Head of caudate nucleus (tissue), 42 donors: ENCODE measurements around the gene RNPEPL1.
"Not testable (repeated sequence)": the region's sequence is repeated elsewhere in the genome, so short reads cannot be mapped to it uniquely, and the experiment has no call there.

ENCODE experiments used
- DNase-seq, 42 donors: peaks; one replicate each; pipeline versions ENCODE4 v3.0.0 to v3.0.0-alpha.2; 2020 to 2021; ENCODE audit warnings: mixed read lengths in 7 of 42
- intact Hi-C: fragments of 100-400 bp; cut with DNase I; formaldehyde crosslinking; loops from one replicate; pipeline ENCODE4 v1.15.0; 2022

Gene RNPEPL1, protein sequence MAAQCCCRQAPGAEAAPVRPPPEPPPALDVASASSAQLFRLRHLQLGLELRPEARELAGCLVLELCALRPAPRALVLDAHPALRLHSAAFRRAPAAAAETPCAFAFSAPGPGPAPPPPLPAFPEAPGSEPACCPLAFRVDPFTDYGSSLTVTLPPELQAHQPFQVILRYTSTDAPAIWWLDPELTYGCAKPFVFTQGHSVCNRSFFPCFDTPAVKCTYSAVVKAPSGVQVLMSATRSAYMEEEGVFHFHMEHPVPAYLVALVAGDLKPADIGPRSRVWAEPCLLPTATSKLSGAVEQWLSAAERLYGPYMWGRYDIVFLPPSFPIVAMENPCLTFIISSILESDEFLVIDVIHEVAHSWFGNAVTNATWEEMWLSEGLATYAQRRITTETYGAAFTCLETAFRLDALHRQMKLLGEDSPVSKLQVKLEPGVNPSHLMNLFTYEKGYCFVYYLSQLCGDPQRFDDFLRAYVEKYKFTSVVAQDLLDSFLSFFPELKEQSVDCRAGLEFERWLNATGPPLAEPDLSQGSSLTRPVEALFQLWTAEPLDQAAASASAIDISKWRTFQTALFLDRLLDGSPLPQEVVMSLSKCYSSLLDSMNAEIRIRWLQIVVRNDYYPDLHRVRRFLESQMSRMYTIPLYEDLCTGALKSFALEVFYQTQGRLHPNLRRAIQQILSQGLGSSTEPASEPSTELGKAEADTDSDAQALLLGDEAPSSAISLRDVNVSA

GRCh38 chr2:240567872-240568677, at the start of gene RNPEPL1:
TSS of gene RNPEPL1 (plus strand) at chr2:240568484. CDS start at chr2:240568587, 103 bp downstream.
- intact Hi-C loops: no loop called here
- peak in 34 of 42 donors; percentile 1 to 71 (median 48) for DNase-seq

GRCh38 chr2:240518981-240519380, 49.3 kb upstream of the RNPEPL1 start:
- peak in 1 of 42 donors; percentile 3 for DNase-seq
- intact Hi-C loops: no loop called here

DNA sequence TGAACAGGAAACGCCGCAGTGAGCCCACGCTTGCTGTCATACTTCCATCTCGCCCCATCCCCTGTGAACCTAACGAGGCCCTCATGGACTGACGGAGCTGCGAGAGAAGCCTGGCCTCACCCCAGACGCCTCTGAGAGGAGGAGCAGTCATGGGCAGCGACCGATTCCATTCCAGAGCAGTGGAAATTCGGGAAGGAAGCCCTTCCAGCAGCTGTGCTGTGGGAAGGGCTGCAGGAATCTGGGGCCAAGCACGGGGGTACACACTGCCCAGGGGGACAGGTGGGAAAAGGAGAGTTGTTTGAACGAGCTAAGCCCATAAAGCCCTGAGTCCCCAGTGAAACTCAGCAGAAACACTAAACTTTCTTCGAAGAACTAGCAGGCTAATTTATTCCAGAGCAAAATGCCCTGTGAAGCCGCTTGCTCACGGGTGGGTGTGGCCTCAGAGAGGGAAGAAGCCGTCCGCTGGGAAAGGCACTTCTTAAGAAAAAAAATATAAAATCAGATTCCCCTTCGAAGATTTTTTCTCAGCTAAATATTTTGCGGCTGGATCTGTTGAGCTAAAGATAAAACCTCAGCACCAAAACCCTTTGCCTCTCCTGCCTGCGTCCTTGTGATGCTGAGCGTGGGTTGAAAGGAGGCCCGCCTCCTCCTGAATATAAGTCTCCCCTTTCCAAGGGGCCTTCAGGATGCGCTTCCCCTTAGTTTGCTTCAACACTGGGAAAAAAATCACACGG, 48.7 kb upstream of the RNPEPL1 start:
- DNase-seq: peak in 5 of 42 donors; percentile 14 to 31 (median 20)

GRCh38 chr2:240520130-240520973, 47.9 kb upstream of the RNPEPL1 start:
- DNase-seq: peak in 5 of 42 donors; percentile 8 to 33 (median 28)
- intact Hi-C loops: no loop called here

More for the DNA sequence above, 48.7 kb upstream of the RNPEPL1 start:
- intact Hi-C loops: no loop called here

- peak in 5 of 42 donors; percentile 13 to 30 (median 14) for DNase-seq
- intact Hi-C loops: no loop called here
These were observed 47.3 kb upstream of the RNPEPL1 start for GRCh38 chr2:240520974-240521350.

DNA sequence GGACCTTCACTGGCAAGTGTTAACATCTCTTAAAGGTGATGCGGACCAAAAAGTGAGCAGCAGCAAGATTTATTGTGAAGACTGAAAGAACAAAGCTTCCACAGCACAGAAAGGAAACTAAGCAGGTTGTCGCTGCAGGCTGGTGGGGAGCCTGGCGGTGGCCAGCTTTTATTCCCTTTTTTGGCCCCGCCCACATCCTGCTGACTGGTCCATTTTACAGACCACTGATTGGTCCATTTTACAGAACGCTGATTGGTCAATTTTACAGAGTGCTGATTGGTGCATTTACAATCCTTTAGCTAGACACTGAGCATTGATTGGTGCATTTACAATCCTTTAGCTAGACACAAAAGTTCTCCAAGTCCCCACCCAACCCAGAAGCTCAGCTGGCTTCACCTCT, 46.4 kb upstream of the RNPEPL1 start:
- intact Hi-C loops: not testable (repeated sequence)
- DNase-seq: peak in 3 of 42 donors; percentile 3 to 24 (median 7)

GRCh38 chr2:240522406-240522805, 45.9 kb upstream of the RNPEPL1 start:
- peak in 6 of 42 donors; percentile 2 to 19 (median 8) for DNase-seq
- intact Hi-C loops: no loop called here

GRCh38 chr2:240523451-240524281, 44.6 kb upstream of the RNPEPL1 start:
- peak in 7 of 42 donors; percentile 9 to 21 (median 13) for DNase-seq
- intact Hi-C loops: no loop called here

- intact Hi-C loops: no loop called here
- DNase-seq: peak in 4 of 42 donors; percentile 2 to 16 (median 6)
These were observed 43.1 kb upstream of the RNPEPL1 start for GRCh38 chr2:240524963-240525718.

- DNase-seq: peak in 2 of 42 donors; percentile 7 to 20
- intact Hi-C loops: no loop called here
These were observed 42.5 kb upstream of the RNPEPL1 start for GRCh38 chr2:240525802-240526201.

DNA sequence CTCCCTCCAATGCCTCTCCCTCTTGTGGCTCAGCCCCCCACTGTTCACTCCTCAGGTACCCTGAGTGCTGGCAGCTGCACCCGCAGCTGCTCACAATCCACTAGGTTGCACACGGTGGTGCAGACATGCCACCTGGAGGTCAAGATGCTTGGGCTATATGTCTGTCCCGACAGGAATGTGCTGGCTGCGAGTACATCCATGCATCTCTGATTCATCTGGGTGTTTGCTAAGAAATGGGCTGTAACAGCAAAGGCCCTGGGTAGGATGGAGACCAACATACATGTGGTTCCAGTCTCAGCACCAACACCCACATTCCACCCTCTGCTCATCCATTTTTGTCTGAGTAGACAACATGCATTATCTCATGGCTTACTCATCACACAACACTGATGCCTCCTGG, 41.8 kb upstream of the RNPEPL1 start:
- peak in 1 of 42 donors; percentile 12 for DNase-seq

DNA sequence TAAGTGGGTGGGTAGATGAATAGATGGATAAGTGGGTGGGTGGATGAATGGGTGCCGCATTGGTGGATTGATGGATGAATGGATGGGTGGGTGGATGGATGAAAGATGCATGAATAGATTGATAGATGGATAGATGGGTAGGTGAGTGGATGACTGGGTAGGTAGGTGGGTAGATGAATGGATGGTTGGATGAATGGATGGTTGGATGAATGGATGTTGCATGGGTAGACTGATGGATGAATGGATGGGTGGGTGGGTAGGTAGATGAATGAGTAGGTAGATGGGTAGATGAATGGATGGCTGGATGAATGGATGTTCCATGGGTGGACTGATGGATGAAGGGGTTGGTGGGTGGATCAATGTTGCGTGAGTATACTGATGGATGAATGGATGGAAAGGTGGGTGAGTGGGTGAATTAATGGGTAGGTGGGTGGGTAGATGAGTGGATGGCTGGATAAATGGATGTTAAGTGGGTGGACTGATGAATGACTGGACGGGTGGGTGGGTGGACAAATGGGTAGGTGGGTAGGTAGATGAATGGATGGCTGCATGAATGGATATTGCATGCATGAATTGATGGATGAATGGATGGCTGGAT, 41.0 kb upstream of the RNPEPL1 start:
- peak in 1 of 42 donors; percentile 5 for DNase-seq
- intact Hi-C loops: no loop called here

More for the DNA sequence above, 41.8 kb upstream of the RNPEPL1 start:
- intact Hi-C loops: no loop called here

DNA sequence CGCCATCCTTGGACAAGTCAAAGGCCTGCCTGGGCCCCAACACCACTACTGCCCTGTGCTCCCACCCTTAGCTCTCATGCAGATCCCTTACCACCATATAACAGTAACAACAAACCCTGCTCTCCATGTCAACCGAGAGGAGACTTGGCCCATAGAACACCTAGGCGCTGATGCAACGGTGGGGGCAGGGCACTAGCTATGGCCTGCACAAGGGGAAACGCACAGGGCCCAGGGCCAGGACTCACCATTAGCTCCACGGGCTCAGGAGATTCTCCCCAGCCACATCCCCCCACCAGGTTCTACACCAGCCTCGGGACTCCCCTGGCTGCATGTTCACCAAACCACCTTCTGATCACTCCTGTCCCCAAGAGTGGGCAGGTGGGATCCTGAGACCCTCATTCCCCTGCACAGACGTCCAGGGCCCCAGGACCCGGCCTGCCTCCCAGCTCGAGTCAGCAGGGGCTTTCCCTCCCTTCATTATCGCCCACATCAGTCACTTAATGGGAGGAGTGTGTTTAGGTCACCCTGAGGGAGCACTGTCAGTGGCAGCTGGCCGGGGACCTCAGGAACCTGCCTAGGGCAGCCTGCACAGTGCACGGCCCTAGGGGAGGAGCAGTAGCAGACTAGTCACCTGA, 39.8 kb upstream of the RNPEPL1 start:
- DNase-seq: peak in 2 of 42 donors; percentile 21 to 22
- intact Hi-C loops: no loop called here

DNA sequence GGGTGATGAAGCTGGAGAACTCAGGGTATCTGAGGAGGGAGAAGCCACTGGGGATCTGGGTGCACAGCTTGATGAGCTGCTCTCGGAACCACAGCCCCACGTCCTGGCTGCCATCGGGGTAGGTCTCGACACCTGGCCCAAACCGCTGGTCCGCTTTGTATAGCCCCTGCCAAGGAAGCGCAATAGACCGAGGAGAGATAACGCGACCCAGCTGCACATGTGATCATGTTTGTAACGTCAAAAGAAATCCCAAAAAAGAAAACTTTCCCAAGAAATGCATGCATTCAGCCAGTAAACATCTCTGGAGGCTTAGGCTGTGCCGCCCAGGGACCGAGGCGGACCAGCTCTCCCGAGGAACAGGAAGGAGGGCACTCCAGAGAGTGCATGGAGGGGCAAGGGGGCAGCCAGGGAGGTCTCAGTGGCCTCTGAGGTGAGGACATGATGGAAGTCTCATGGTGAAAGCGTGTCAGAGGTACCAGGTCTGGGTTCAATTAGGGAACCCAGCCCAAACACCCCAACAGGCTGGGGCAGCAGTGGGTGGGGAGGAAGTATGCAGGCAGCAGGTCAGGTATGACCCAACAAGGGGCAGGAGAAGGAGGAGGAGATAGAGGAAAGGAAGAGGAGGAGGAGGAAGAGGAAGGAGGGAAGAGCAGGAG, 38.8 kb upstream of the RNPEPL1 start:
- intact Hi-C loops: no loop called here
- peak in 2 of 42 donors; percentile 24 to 26 for DNase-seq

- intact Hi-C loops: no loop called here
- DNase-seq: peak in 2 of 42 donors; percentile 14
These were observed 38.1 kb upstream of the RNPEPL1 start for GRCh38 chr2:240530181-240530580.
